ENCODE measurements around the gene EFNA5. TPM values are rescaled to one million over a fixed set of nuclear protein-coding genes. Genes with fewer than 3 reads are reported as not detected.

EFNA5 gene
- polyA plus RNA-seq, 1 donor (not counting 4 experiments of a cell fraction or from before 2014, with no cell fraction given): 4.8 TPM

DNA sequence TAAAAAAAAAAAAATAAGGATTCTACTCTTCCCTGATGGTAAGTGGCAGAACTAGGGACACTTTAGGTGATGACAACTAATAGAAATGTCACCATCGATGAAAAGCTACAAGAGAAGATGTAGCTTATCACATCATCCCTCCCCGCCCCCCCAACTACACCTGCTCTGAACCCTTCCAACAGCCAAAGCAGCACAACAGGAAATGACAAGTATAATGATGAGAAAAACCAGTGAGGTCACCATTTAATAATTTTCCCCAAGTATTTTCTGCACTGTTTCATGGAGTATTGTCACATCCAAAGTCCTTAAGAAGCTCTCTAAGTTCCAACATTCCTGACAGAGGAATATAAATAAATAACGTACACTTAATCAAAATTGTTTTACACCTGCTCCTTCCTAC is 221.4 kb downstream of the EFNA5 start:
- no peak overlapping the region for H3K4me3 ChIP-seq (ENCODE audit: control insufficient read depth in 2 of 3, extremely low read depth in 1 of 3, insufficient read depth in 2 of 3, low read depth in 1 of 3, low read length in 3 of 3)

GRCh38 chr5:107447587-107447986 is 223.2 kb downstream of the EFNA5 start:
- H4K20me1 ChIP-seq (ENCODE audit: control insufficient read depth, extremely low read depth, insufficient read depth, low read length): no peaks in the 10 kb centered on the region
- no peaks in the 10 kb centered on the region for H3K27me3 ChIP-seq (ENCODE audit: control insufficient read depth, extremely low read depth, insufficient read depth, low read length)
- dilution Hi-C loops (cut with MboI; ENCODE audit: extremely low pct_ligation_motif_present, low sequenced_read_pairs): no loop called here
- H2AFZ ChIP-seq (ENCODE audit: control insufficient read depth, low read length): no peak overlapping the region
- H3K9me3 ChIP-seq (ENCODE audit: control insufficient read depth, low read depth, low read length): no peaks in the 10 kb centered on the region
- no peak for FAIRE-seq
- no peaks in the 10 kb centered on the region for H3K4me1 ChIP-seq (ENCODE audit: control insufficient read depth, extremely low read depth, insufficient read depth, low read length)
- no peak overlapping the region for H3K4me2 ChIP-seq (ENCODE audit: control insufficient read depth, extremely low read depth, insufficient read depth, low read depth, low read length)
- no peaks in the 10 kb centered on the region for H3K36me3 ChIP-seq (ENCODE audit: control insufficient read depth in 2 of 2, extremely low read depth in 1 of 2, insufficient read depth in 2 of 2, low read length in 2 of 2)
- H3K4me3 ChIP-seq (ENCODE audit: control insufficient read depth in 2 of 3, extremely low read depth in 1 of 3, insufficient read depth in 2 of 3, low read depth in 1 of 3, low read length in 3 of 3): no peak overlapping the region
- H3K27ac ChIP-seq (ENCODE audit: control insufficient read depth, insufficient read depth, low read length): no peak overlapping the region
- peaks cover 2% of the 10 kb centered on the region for H3K79me2 ChIP-seq (ENCODE audit: control insufficient read depth, insufficient read depth, low read length)
- H3K9me1 ChIP-seq (ENCODE audit: control insufficient read depth, extremely low read depth, insufficient read depth, low read length): no peaks in the 10 kb centered on the region
- H3K9ac ChIP-seq (ENCODE audit: control insufficient read depth, extremely low read depth, insufficient read depth, low read length): no peak overlapping the region
- no peak for DNase-seq (ENCODE audit: low read depth, low spot score)
- no peak for TF ChIP-seq CTCF (optimal IDR thresholded peaks at IDR 0.05 in 1 of 3, IDR thresholded peaks at IDR 0.05 in 1 of 3, conservative IDR thresholded peaks at IDR 0.05 in 1 of 3; ENCODE audit: extremely low read depth in 1 of 3, insufficient read depth in 2 of 3, low read length in 3 of 3)
- no peak for TF ChIP-seq EZH2 (IDR thresholded peaks at IDR 0.05; ENCODE audit: low read length)

More for the DNA sequence above, 221.4 kb downstream of the EFNA5 start:
- H2AFZ ChIP-seq (ENCODE audit: control insufficient read depth, low read length): no peak overlapping the region
- no peak overlapping the region for H3K9ac ChIP-seq (ENCODE audit: control insufficient read depth, extremely low read depth, insufficient read depth, low read length)
- no peaks in the 10 kb centered on the region for H3K9me1 ChIP-seq (ENCODE audit: control insufficient read depth, extremely low read depth, insufficient read depth, low read length)
- no peaks in the 10 kb centered on the region for H3K9me3 ChIP-seq (ENCODE audit: control insufficient read depth, low read depth, low read length)
- peaks cover 4% of the 10 kb centered on the region for H3K79me2 ChIP-seq (ENCODE audit: control insufficient read depth, insufficient read depth, low read length)
- H4K20me1 ChIP-seq (ENCODE audit: control insufficient read depth, extremely low read depth, insufficient read depth, low read length): no peaks in the 10 kb centered on the region
- dilution Hi-C loops (cut with MboI; ENCODE audit: extremely low pct_ligation_motif_present, low sequenced_read_pairs): no loop called here
- DNase-seq (ENCODE audit: low read depth, low spot score) (no peak), FAIRE-seq (no peak)
- H3K36me3 ChIP-seq (ENCODE audit: control insufficient read depth in 2 of 2, extremely low read depth in 1 of 2, insufficient read depth in 2 of 2, low read length in 2 of 2): no peaks in the 10 kb centered on the region
- TF ChIP-seq EZH2 (IDR thresholded peaks at IDR 0.05; ENCODE audit: low read length): no peak
- no peak for TF ChIP-seq CTCF (optimal IDR thresholded peaks at IDR 0.05 in 1 of 3, IDR thresholded peaks at IDR 0.05 in 1 of 3, conservative IDR thresholded peaks at IDR 0.05 in 1 of 3; ENCODE audit: extremely low read depth in 1 of 3, insufficient read depth in 2 of 3, low read length in 3 of 3)
- no peaks in the 10 kb centered on the region for H3K27me3 ChIP-seq (ENCODE audit: control insufficient read depth, extremely low read depth, insufficient read depth, low read length)
- no peak overlapping the region for H3K4me2 ChIP-seq (ENCODE audit: control insufficient read depth, extremely low read depth, insufficient read depth, low read depth, low read length)
- H3K27ac ChIP-seq (ENCODE audit: control insufficient read depth, insufficient read depth, low read length): no peak overlapping the region
- no peaks in the 10 kb centered on the region for H3K4me1 ChIP-seq (ENCODE audit: control insufficient read depth, extremely low read depth, insufficient read depth, low read length)

Measured in keratinocyte (primary cell).